GM12873 (cell line): Measurements from ENCODE around the gene BHLHE40.

Experiments used
- TF ChIP-seq, protein P1 (sequence below): IDR thresholded peaks from 2 replicates; pipeline ENCODE4 v1.5.1; 2012; ENCODE audit warnings: low read depth, mild to moderate bottlenecking, moderate library complexity, low read length, control low read depth; ENCODE audit not compliant: insufficient read depth; ENCODE audit errors: missing control alignments

Gene BHLHE40

DNA sequence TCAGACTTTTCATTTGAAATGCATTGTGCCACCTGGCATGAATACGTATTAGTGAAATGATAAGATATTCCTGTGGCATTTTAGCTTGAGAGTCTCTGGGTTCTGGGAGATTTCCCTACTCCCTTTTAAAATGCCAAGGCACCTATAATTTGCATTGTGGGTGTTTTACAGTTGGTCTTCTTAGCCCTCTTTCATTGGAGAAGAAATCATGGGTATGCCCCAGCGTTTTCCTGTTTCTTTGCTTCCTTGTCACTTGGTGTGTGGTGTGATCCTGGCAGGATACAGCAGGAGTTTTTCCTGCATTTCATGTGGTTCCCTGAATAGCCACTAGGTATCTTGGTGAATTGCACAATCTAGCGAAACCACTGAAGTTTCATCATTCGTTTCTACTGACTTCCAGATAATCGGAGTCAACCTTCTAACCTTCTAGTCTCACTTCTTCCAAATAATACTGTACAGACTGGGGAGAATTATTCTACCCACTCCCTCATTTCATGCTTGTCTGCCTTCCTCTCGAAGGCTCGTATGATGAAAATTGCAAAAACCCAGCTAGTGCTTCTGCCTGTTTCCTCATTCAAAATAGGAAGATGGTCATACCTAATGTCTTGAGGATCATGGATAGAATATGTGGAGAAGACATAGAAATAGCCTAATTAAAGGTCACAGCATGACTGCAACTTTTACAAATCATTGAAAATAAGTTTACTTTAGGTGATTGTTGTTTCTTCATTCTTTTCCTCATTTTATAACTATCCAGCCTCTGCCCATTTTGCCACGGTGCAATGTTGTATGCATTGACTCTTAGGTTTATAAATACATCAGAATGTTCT is 2.6 kb downstream of the BHLHE40 start:
- TF ChIP-seq, protein P1, sequence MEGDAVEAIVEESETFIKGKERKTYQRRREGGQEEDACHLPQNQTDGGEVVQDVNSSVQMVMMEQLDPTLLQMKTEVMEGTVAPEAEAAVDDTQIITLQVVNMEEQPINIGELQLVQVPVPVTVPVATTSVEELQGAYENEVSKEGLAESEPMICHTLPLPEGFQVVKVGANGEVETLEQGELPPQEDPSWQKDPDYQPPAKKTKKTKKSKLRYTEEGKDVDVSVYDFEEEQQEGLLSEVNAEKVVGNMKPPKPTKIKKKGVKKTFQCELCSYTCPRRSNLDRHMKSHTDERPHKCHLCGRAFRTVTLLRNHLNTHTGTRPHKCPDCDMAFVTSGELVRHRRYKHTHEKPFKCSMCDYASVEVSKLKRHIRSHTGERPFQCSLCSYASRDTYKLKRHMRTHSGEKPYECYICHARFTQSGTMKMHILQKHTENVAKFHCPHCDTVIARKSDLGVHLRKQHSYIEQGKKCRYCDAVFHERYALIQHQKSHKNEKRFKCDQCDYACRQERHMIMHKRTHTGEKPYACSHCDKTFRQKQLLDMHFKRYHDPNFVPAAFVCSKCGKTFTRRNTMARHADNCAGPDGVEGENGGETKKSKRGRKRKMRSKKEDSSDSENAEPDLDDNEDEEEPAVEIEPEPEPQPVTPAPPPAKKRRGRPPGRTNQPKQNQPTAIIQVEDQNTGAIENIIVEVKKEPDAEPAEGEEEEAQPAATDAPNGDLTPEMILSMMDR = peak; percentile 47

DNA sequence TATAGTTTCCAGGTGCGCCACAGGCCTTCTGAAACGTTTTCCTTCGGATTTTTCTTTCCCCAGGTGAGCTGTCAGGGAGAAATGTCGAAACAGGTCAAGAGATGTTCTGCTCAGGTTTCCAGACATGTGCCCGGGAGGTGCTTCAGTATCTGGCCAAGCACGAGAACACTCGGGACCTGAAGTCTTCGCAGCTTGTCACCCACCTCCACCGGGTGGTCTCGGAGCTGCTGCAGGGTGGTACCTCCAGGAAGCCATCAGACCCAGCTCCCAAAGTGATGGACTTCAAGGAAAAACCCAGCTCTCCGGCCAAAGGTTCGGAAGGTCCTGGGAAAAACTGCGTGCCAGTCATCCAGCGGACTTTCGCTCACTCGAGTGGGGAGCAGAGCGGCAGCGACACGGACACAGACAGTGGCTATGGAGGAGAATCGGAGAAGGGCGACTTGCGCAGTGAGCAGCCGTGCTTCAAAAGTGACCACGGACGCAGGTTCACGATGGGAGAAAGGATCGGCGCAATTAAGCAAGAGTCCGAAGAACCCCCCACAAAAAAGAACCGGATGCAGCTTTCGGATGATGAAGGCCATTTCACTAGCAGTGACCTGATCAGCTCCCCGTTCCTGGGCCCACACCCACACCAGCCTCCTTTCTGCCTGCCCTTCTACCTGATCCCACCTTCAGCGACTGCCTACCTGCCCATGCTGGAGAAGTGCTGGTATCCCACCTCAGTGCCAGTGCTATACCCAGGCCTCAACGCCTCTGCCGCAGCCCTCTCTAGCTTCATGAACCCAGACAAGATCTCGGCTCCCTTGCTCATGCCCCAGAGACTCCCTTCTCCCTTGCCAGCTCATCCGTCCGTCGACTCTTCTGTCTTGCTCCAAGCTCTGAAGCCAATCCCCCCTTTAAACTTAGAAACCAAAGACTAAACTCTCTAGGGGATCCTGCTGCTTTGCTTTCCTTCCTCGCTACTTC is 3.8 kb downstream of the BHLHE40 start:
- TF ChIP-seq, protein P1 = no peak

DNA sequence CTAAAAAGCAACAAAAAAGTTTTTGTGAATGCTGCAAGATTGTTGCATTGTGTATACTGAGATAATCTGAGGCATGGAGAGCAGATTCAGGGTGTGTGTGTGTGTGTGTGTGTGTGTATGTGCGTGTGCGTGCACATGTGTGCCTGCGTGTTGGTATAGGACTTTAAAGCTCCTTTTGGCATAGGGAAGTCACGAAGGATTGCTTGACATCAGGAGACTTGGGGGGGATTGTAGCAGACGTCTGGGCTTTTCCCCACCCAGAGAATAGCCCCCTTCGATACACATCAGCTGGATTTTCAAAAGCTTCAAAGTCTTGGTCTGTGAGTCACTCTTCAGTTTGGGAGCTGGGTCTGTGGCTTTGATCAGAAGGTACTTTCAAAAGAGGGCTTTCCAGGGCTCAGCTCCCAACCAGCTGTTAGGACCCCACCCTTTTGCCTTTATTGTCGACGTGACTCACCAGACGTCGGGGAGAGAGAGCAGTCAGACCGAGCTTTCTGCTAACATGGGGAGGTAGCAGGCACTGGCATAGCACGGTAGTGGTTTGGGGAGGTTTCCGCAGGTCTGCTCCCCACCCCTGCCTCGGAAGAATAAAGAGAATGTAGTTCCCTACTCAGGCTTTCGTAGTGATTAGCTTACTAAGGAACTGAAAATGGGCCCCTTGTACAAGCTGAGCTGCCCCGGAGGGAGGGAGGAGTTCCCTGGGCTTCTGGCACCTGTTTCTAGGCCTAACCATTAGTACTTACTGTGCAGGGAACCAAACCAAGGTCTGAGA is 4.7 kb downstream of the BHLHE40 start:
- TF ChIP-seq, protein P1 = no peak

DNA sequence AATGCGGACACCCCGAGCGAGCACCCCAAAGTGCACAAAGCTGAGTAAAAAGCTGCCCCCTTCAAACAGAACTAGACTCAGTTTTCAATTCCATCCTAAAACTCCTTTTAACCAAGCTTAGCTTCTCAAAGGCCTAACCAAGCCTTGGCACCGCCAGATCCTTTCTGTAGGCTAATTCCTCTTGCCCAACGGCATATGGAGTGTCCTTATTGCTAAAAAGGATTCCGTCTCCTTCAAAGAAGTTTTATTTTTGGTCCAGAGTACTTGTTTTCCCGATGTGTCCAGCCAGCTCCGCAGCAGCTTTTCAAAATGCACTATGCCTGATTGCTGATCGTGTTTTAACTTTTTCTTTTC is 5.3 kb downstream of the BHLHE40 start:
- TF ChIP-seq, protein P1 = no peak

DNA sequence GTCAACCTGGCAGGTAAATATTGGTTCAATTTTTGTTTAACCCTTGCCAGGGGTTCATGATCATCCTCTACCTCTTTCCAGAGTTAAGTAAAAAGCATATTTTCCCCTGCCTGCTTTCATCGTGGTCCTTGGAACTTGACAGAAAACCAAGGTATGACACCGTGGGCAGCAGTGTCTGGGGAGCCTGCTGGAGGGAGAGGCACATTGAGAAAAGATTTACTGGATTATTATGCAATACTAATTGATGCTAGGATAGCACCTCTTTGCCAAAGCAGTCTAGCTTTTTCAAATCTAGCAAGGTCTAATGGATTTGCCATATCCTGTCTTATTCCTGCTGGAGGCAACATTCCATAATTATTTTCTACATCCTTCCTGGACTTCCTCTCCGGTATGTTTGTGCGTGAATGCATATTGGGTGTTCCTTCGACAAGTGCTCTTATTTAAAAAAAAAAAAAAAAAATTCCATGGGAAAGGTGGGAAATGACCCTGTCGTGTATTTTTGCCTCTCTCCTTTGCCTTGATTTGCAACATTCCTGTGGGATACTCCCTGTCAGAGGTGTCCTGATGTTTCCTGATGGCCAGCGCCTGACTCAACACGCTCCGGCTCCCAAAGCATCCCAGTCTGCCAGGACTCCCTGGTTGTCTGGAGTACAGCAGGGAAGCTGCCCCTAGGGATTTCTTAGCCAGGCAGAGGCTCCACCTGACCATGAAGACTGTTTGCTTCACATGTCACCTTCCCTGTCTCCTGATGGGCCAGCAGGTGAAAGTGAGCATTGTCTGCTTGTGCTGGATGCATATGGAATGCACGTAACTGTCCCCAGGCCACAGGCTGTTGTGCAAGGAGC is 6.3 kb downstream of the BHLHE40 start:
- TF ChIP-seq, protein P1 = no peak

DNA sequence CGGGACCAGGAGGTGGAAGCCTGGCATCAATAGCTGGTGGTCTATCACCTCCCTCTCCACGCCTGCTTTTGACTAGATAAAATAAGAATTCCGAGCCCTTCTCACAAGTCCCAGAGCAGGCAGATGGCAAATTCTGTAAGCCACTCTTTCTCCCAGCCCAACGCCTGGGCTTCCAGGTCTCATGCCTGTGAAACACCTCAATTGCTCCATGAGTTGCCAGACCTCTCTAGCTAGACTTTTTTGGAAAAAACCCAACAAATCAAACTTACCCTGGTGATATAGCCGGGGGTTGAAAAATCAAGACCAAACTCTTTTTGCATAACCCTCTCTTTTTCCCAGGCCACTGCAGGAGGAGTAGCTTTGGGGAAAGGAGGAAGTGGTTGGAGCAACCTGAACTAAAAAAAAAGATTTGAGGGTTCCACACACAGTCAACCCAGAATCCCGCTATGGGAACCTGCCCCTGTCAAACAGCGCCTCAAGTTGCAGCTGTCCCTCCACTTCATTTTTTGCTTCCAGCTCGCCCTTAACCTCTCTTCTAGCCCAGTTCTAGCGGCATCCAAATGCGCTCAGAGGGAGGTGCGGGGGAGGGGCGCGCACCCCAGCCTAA is 7.0 kb downstream of the BHLHE40 start:
- TF ChIP-seq, protein P1 = no peak
